GM23338 (cell line): Measurements from ENCODE around the gene RCAN3.

Experiments used
- EZH2 ChIP-seq: fragments of 200-600 bp; sonication (generic); IDR thresholded peaks from one replicate; pipeline ENCODE4 v1.8.0; 2017; ENCODE audit warnings: antibody characterized with exemption, mild to moderate bottlenecking, low read depth; ENCODE audit not compliant: unreplicated experiment
- EZH2phosphoT487 ChIP-seq: fragments of 200-600 bp; sonication (generic); IDR thresholded peaks from one replicate; pipeline ENCODE4 v1.8.1; 2018; ENCODE audit warnings: antibody characterized with exemption; ENCODE audit not compliant: unreplicated experiment
- POLR2AphosphoS5 ChIP-seq: IDR thresholded peaks from 2 replicates; pipeline ENCODE4 v1.6.1; 2016; ENCODE audit warnings: antibody characterized with exemption, low read depth
- REST ChIP-seq: IDR thresholded peaks from one replicate; pipeline ENCODE4 v1.6.1; 2018; ENCODE audit warnings: antibody characterized with exemption; ENCODE audit not compliant: unreplicated experiment
- TF ChIP-seq, protein P1 (sequence below), 2 experiments: fragments of 200-600 bp in 1 of 2; sonication (generic) in 1 of 2; conservative IDR thresholded peaks; 2 replicates each; pipeline versions ENCODE4 v1.5.1 to v1.6.1; 2016 to 2017; ENCODE audit warnings: antibody characterized with exemption in 2 of 2, low read depth in 2 of 2, mild to moderate bottlenecking in 2 of 2, moderate library complexity in 1 of 2

GRCh38 chr1:24454673-24455072, 48.0 kb upstream of the RCAN3 start:
- TF ChIP-seq, protein P1, sequence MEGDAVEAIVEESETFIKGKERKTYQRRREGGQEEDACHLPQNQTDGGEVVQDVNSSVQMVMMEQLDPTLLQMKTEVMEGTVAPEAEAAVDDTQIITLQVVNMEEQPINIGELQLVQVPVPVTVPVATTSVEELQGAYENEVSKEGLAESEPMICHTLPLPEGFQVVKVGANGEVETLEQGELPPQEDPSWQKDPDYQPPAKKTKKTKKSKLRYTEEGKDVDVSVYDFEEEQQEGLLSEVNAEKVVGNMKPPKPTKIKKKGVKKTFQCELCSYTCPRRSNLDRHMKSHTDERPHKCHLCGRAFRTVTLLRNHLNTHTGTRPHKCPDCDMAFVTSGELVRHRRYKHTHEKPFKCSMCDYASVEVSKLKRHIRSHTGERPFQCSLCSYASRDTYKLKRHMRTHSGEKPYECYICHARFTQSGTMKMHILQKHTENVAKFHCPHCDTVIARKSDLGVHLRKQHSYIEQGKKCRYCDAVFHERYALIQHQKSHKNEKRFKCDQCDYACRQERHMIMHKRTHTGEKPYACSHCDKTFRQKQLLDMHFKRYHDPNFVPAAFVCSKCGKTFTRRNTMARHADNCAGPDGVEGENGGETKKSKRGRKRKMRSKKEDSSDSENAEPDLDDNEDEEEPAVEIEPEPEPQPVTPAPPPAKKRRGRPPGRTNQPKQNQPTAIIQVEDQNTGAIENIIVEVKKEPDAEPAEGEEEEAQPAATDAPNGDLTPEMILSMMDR (conservative IDR thresholded peaks at IDR 0.05; ENCODE audit: low read depth in 2 of 2): no peak
- TF ChIP-seq EZH2 (no peak), POLR2AphosphoS5 (no peak), REST (no peak), EZH2phosphoT487 (no peak)
